Measurements from ENCODE around the gene SELE.

SELE gene

GRCh38 chr1:169680377-169681019, 53.4 kb downstream of the SELE start:
- DNase-seq, result no peak

- DNase-seq, result no peak
These were observed 54.2 kb downstream of the SELE start for GRCh38 chr1:169679692-169680091.

GRCh38 chr1:169676001-169676400, 57.9 kb downstream of the SELE start:
- DNase-seq, result no peak
